Activated T-cell treated with anti-CD3 and anti-CD28 coated beads, Interleukin-2, amount 50 U/mL, for 1 hour (primary cell): ENCODE data around the gene CTH.
"Not testable (repeated sequence)": the region's sequence is repeated elsewhere in the genome, so short reads cannot be mapped to it uniquely, and the experiment has no call there.

Experiments used
- DNase-seq: peaks from one replicate; pipeline ENCODE4 v3.0.0-alpha.2; 2020

Gene CTH

DNA sequence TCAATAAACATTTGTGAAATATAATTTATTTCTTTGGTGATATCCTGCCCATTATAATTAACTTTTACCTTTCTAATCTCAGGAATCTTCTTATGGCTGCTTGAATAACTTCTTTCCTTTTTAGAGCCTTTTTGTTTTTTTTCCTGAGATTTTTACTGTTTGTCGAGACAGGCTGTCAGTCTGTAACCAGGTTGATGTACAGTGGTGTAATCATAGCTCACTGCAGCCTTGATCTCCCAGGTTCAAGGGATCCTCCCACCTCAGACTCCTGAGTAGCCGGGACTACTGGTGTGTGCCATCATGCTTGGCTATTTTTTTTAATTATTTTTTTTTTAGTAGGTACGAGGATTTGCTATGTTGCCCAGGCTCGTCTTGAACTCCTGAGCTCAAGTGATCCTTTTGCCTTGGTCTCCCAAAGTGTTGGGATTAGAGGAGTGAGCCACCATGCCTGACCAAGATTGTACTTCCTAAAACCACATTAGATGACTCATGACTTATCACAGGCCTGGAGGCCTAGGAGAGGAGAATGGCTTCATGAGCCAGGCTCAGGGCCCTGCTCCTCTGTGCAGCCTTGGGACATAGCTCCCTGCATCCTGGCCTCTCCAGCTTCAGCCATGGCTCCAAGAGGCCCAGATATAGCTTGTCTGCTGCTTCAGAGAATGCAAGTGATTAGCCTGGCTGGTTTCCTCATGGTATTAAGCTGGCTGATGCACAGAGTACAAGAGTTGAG, 48.6 kb downstream of the CTH start:
- DNase-seq: no peak

DNA sequence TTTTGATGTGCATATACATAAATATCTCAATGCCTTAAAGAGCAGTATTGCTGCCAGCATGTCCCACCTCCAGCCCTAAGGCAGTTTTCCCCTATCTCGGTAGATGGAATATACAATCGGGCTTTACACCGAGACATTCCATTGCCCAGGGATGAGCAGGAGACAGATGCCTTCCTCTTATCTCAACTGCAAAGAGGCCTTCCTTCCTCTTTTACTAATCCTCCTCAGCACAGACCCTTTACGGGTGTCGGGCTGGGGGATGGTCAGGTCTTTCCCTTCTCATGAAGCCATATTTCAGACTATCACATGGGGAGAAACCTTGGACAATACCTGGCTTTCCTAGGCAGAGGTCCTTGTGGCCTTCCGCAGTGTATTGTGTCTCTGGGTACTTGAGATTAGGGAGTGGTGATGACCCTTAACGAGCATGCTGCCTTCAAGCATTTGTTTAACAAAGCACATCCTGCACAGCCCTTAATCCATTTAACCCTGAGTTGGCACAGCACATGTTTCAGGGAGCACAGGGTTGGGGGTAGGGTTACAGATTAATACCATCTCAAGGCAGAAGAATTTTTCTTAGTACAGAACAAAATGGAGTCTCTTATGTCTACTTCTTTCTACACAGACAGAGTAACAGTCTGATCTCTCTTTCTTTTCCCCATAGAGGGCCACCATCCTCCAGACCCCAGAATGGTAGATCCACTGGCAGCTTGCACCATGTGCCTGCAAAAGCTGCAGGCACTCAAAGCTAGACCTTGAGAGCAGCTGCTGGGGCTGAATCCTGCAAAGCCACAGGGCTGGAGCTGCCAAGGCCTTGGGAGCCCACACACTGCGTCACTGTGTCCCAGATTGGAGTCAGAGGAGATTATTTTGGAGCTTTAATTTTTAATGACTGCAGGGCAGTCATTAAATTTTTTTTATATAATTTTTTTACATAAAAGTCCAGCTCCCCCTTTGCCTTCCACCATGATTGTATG, 50.0 kb downstream of the CTH start:
- not testable (repeated sequence) for DNase-seq

DNA sequence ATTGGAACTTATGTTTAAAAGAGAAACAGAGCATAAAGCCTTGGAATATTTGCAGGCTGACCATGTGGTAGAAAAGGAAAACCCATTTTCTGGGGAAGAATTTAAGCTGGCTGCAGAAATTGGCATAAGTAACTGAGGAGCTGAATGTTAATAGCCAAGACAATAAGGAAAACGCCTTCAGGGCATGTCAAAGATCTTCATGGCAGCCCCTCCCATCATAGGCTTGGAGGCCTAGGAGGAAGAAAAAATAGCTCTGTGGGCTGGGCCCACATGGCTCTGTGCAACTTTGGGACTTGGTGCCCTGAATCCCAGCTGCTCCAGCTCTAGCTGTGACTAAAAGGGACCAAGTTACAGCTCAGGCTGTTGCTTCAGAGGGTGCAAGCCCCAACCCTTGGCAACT, 51.5 kb downstream of the CTH start:
- no peak for DNase-seq

DNA sequence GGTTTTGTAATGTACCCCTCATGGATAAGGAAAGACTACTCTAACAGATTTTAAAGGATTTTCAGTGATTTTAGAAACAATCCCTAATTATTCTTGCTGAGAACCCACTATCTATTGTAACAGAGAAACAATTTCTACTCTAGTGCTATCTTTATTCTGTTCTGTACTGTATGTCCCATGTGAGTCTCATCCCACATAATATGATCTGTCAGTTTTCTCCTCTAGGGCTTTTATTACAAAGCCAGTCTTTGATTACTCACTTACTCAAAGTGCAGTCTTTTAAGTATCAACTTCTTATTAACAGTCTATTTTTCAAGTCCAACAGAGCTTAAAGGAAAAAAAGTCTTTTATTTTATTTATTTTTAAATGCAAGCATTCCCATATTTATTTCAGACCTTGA, 54.8 kb downstream of the CTH start:
- no peak for DNase-seq

DNA sequence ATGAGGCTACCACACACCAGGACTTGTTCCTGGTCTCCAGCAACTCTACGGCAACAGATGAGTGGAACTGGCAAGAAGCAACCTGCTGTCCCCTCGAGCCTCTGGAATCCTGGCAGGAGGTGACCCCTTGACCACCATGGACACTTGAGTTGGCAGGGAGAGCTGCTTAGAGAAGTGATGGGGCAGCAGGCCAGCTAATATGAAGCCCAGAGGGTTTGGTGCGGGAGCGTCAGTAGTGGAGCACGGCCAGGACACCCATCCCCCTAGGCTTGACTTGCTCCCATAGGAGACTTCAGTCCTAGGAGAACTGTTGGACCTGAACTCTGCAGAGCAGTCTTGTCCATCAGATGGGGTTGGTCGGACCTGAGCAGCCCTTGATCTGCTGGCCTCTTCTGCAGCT, 56.5 kb downstream of the CTH start:
- no peak for DNase-seq

DNA sequence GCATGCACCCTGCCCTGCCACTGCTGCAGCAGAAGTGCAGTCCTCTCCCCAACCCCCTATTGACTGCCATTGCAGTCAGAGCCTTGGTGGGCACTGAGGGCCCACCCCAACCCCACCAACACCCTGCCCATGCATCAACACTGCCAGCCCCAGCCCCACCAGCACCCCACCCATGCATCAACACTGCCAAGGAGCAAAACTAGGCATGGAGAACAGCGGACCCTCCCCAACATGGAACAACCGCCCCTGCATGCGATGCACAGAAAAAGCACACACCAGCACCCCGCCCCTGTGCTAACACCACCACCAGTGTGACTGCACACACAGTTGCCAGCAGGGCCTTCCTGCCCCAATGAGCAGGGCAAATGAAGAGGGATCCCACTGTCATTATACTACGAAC, 57.1 kb downstream of the CTH start:
- no peak for DNase-seq

DNA sequence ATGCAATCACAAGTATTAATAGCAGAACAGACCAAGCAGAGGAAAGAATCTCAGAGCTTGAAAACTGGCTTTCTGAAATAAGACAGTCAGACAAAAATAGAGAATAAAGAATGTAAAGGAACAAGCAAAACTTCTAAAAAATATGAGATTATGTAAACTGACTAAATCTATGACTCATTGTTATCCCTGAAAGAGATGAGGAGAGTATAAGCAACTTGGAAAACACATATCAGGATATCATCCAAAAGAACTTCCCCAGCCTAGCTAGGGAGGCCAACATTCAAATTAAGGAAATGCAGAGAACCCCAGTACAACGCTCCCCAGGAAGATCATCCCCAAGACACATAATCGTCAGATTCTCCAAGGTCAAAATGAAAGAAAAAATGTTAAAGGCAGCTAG, 58.1 kb downstream of the CTH start:
- not testable (repeated sequence) for DNase-seq

DNA sequence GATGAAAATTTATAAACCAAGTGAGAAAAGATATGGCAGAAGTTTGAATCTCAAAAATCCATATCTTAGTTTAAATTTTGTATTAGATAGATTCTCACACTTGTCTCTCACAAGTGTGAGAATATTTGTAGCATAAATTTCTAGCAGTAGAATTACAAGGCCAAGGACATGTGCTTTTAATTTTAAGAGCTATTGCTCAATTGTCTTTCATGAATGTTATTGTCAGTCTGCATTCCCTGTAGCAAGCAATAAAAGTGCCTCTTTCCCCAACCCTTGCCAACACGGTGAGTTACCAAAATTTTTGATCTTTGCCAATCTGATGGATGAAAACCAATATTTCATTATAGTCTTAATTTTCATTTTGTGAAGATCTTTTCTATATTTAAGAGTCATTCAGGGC, 64.0 kb downstream of the CTH start:
- no peak for DNase-seq

DNA sequence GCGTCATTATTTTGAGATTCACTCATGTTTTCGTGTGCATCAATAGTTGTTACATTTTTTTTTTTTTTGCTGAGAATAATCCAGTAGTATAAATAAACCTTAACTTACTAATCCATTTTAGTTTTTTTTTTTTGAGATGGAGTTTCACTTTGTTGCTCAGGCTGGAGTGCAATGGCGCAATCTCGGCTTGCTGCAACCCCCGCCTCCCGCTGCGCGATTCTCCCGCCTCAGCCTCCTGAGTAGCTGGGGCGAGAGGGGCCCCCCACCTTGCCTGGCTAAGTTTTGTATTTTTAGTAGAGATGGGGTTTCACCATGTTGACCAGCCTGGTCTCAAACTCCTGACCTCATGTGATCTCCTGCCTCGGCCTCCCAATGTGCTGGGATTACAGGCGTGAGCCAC, 66.0 kb downstream of the CTH start:
- DNase-seq: no peak

DNA sequence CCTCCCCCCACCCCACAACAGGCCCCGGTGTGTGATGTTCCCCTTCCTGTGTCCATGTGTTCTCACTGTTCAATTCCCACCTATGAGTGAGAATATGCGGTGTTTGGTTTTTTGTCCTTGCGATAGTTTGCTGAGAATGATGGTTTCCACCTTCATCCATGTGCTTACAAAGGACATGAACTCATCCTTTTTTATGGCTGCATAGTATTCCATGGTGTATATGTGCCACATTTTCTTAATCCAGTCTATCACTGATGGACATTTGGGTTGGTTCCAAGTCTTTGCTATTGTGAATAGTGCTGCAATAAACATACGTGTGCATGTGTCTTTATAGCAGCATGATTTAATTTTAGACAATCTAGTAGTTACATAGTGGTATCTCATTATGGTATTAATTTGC, 66.8 kb downstream of the CTH start:
- not testable (repeated sequence) for DNase-seq

DNA sequence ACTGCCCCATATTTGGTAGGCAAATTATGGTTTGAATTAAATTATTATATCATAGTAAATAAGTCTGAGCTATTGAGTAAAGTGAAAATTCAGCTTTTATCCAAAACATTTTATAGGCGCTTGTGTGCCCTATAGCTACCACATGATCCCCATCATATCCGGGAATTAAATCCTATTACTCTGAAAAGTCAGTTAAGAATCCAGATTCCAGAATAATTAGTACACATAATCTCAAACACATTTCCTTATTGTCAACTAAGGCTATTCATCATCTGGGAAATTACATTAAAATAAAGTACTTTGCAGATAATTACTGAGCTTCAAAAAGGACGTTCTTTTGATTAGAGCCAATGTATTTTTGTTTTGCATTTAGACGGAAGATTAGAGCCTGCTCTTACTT, 72.3 kb downstream of the CTH start:
- no peak for DNase-seq

DNA sequence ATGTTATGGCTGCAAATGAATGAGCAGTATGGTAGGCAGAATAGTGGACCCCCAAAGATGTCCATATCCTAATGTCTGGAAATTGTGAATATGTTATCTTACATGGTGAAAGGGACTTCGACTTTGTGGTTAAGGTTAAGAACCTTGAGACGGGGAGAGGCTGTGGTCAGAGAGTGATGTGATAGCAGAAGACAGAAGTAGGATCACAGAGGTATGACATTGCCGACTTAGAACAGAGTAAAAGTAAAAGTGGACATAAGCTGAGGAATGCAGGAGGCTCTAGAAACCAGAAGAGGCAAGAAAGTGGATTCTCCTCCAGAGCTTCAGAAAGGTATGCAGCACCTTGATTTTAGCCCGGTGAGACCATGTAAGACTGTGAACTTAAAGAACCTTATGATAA, 74.6 kb downstream of the CTH start:
- DNase-seq: no peak

DNA sequence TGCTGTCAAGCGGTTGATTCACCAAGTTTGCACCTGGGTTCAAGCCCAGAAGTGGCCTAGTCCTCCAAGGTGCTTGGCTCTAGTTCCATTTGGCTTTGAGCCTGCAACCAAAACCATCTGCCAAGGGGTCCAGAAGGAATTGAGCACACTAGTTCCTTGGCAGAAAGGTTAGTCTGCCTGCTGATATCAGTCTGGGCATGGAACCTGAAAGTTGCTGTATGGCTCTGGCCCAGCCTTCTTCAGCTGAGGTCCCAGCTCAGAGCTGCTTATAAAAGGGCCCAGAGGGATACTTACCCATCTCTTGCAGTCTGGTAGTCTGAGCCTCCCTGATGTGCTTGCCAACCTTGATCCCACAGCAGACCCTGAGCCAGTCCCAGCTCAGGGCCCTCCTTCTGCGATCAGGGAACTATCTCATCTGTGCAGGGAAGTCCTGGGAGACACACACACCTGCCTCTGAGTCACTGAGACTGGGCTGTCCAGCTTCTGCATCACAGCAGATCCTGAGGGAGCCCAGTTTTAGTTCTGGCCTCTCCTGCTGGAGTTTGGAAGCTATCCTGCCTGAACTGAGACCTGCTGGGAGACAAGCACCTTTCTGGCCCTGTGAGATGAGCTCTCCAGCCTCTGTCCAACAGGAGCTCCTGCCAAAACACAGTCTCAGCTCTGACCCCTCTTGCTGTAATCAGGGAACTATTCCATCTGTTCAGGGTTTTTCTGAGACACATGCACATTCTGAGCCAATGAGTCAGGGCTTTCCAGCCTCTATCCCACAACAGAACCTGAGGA, 75.8 kb downstream of the CTH start:
- DNase-seq: no peak

DNA sequence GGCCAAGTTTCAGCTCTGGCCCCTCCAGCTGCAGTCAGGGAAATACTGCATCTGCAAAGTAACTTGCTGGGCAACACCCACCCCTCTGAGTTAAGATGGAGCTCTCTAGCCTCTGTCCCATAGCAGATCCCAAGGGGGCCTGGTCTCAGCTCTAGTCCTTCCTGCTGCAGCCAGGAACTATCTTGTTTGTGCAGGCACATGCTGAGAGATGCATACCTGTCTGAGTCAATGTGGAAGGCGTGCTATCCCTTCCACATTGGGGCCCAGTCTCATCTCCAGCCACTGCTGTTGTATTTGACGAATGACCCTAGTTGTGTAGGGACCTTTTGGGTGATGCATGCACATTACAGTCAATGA, 76.4 kb downstream of the CTH start:
- no peak for DNase-seq

DNA sequence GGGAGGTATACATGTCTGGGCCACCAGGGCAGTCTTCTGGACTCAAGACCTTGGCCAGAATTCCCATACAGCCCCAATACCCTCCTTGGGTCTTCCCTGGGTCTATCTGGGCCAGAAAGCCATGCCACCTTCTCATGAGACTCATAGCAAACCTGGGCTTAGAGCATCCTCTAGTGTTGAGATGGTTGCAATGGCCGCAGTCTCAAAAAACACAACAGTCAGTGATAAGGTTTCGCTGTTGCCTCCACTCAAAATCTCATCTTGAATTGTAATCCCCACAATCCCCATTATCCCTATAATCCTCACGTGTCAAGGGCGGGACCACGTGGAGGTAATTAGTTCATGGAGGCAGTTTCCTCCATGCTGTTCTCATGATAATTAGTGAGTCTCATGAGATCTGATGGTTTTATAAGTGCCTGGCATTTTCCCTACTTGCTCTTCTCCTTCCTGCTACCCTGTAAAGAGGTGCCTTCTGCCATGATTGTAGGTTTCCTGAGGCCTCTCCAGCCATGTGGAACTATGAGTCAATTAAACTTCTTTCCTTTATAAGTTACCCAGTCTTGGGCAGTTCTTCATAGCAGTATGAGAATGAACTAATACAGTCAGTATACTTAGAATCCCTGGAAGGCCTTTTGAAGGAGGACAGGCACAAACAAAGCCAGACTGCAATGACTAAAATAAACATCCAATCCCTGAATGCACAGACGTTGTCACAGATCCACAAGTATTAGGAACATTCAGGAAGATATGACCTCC, 77.0 kb downstream of the CTH start:
- no peak for DNase-seq
